ENCODE results near the gene SASH1.
"Not testable (repeated sequence)": the region's sequence is repeated elsewhere in the genome, so short reads cannot be mapped to it uniquely, and the experiment has no call there.

The SASH1 gene

GRCh38 chr6:148328876-148329555 lies 13.6 kb upstream of the SASH1 start:
- peak in 1 of 56 donors; percentile 37 for DNase-seq

GRCh38 chr6:148329596-148330381 lies 12.8 kb upstream of the SASH1 start:
- no peak for DNase-seq

GRCh38 chr6:148332088-148332487 lies 10.6 kb upstream of the SASH1 start:
- DNase-seq, result no peak

- DNase-seq, result no peak
These were observed 5.7 kb upstream of the SASH1 start for GRCh38 chr6:148336901-148337300.

GRCh38 chr6:148339766-148340165 lies 2.9 kb upstream of the SASH1 start:
- no peak for DNase-seq

- DNase-seq, result no peak
These were observed 1.9 kb upstream of the SASH1 start for GRCh38 chr6:148340586-148341297.

- peak in 2 of 56 donors; percentile 48 to 55 for DNase-seq
These were observed 613 bp upstream of the SASH1 start for GRCh38 chr6:148342100-148342349.

GRCh38 chr6:148343047-148343782 lies 577 bp downstream of the SASH1 start:
- DNase-seq, result peak in 7 of 56 donors; percentile 25 to 57 (median 51)

- DNase-seq, result peak in 2 of 56 donors; percentile 16 to 17
These were observed 2.5 kb downstream of the SASH1 start for GRCh38 chr6:148345176-148345575.

GRCh38 chr6:148345578-148345977 lies 2.9 kb downstream of the SASH1 start:
- no peak for DNase-seq

- peak in 1 of 56 donors; percentile 6 for DNase-seq
These were observed 4.2 kb downstream of the SASH1 start for GRCh38 chr6:148346681-148347440.

- DNase-seq, result no peak
These were observed 4.9 kb downstream of the SASH1 start for GRCh38 chr6:148347441-148348054.

- no peak for DNase-seq
These were observed 5.7 kb downstream of the SASH1 start for GRCh38 chr6:148348335-148348734.

- DNase-seq, result no peak
These were observed 6.1 kb downstream of the SASH1 start for GRCh38 chr6:148348778-148349177.

GRCh38 chr6:148349466-148349865 lies 6.8 kb downstream of the SASH1 start:
- no peak for DNase-seq

- no peak for DNase-seq
These were observed 8.7 kb downstream of the SASH1 start for GRCh38 chr6:148351309-148351708.

GRCh38 chr6:148352421-148352820 lies 9.8 kb downstream of the SASH1 start:
- not testable (repeated sequence) for DNase-seq

GRCh38 chr6:148358196-148358785 lies 15.7 kb downstream of the SASH1 start:
- peak in 12 of 56 donors; percentile 5 to 51 (median 17) for DNase-seq

GRCh38 chr6:148359228-148359627 lies 16.6 kb downstream of the SASH1 start:
- DNase-seq, result no peak

All from nucleus accumbens (tissue), 56 donors.